ENCODE data around the gene ZFYVE21. TPM values are rescaled to one million over a fixed set of nuclear protein-coding genes. Genes with fewer than 3 reads are reported as not detected.

The ZFYVE21 gene
- total RNA-seq (2022) (45.7 and 48.8 TPM in 2 replicates), Bru-seq, nascent RNA (percentile 58 among the genes with signal in this experiment), BruChase-seq, experiment 1, labeled RNA remaining after a 6-hour chase (percentile 74 among the genes with signal in this experiment), BruChase-seq, experiment 2, labeled RNA remaining after a 2-hour chase (percentile 78 among the genes with signal in this experiment)
- long read RNA-seq, transcript ZFYVE21-202 (7 exons, 1,383 nt): major isoform, 107 of 120 reads
- long read RNA-seq, partial matches to known transcripts: 1 of 120 reads
- long read RNA-seq, other reads (novel, unspliced or antisense): 8 of 120 reads

- DNase-seq: peak; percentile 99
- peaks cover 58% of the 10 kb centered on the region for H3K36me3 Mint-ChIP-seq (ENCODE audit: insufficient read depth, unreplicated experiment)
- peak within 1 kb of the TSS; percentile 100 for H3K27ac Mint-ChIP-seq (ENCODE audit: unreplicated experiment)
- intact Hi-C loops (cut with micrococcal nuclease; ENCODE audit: unreplicated experiment): no loop called here
- CTCF ChIA-PET: interaction anchor here (0.5 kb wide), 1 partner anchor 315 kb away, joined by 3 read pairs; no protein-coding TSS in a partner anchor
- TF ChIP-seq CTCF (IDR thresholded peaks at IDR 0.05; ENCODE audit: unreplicated experiment): no peak
- no TSS peak for BruUV-seq (replicated peaks)
- H3K4me1 Mint-ChIP-seq (ENCODE audit: low read depth, unreplicated experiment): peaks cover 22% of the 10 kb centered on the region
- peak within 1 kb of the TSS; percentile 94 for H3K4me3 Mint-ChIP-seq (ENCODE audit: low read depth, unreplicated experiment)
- H3K9me3 Mint-ChIP-seq (ENCODE audit: low read depth, unreplicated experiment): no peaks in the 10 kb centered on the region
- no peaks in the 10 kb centered on the region for H3K27me3 Mint-ChIP-seq (ENCODE audit: unreplicated experiment)
Observed at GRCh38 chr14:103715052-103716000, at the start of gene ZFYVE21, which contains the start of gene XRCC3. Gene ZFYVE21, plus strand, starts transcription at chr14:103715810. Its CDS starts 32 bp downstream, at chr14:103715842. Gene XRCC3, minus strand, starts transcription at chr14:103715451. Its CDS starts 4,364 bp downstream, at chr14:103711087.

- peaks cover 66% of the 10 kb centered on the region for H3K36me3 Mint-ChIP-seq (ENCODE audit: insufficient read depth, unreplicated experiment)
- BruUV-seq (replicated peaks): no TSS peak
- no peaks in the 10 kb centered on the region for H3K27me3 Mint-ChIP-seq (ENCODE audit: unreplicated experiment)
- H3K4me1 Mint-ChIP-seq (ENCODE audit: low read depth, unreplicated experiment): no peaks in the 10 kb centered on the region
- CTCF ChIA-PET: no interaction called here
- H3K27ac Mint-ChIP-seq (ENCODE audit: unreplicated experiment): no peak overlapping the region
- no peak overlapping the region for H3K4me3 Mint-ChIP-seq (ENCODE audit: low read depth, unreplicated experiment)
- intact Hi-C loops (cut with micrococcal nuclease; ENCODE audit: unreplicated experiment): no loop called here
- TF ChIP-seq CTCF (IDR thresholded peaks at IDR 0.05; ENCODE audit: unreplicated experiment): no peak
- H3K9me3 Mint-ChIP-seq (ENCODE audit: low read depth, unreplicated experiment): no peaks in the 10 kb centered on the region
- DNase-seq: no peak
Observed at GRCh38 chr14:103667671-103668070, 47.9 kb upstream of the ZFYVE21 start.

- no peaks in the 10 kb centered on the region for H3K9me3 Mint-ChIP-seq (ENCODE audit: low read depth, unreplicated experiment)
- no peak for TF ChIP-seq CTCF (IDR thresholded peaks at IDR 0.05; ENCODE audit: unreplicated experiment)
- DNase-seq: no peak
- H3K27me3 Mint-ChIP-seq (ENCODE audit: unreplicated experiment): no peaks in the 10 kb centered on the region
- no peak overlapping the region for H3K27ac Mint-ChIP-seq (ENCODE audit: unreplicated experiment)
- no peaks in the 10 kb centered on the region for H3K4me1 Mint-ChIP-seq (ENCODE audit: low read depth, unreplicated experiment)
- CTCF ChIA-PET: no interaction called here
- H3K36me3 Mint-ChIP-seq (ENCODE audit: insufficient read depth, unreplicated experiment): peaks cover 62% of the 10 kb centered on the region
- intact Hi-C loops (cut with micrococcal nuclease; ENCODE audit: unreplicated experiment): no loop called here
- H3K4me3 Mint-ChIP-seq (ENCODE audit: low read depth, unreplicated experiment): no peak overlapping the region
- no TSS peak for BruUV-seq (replicated peaks)
Observed at GRCh38 chr14:103668117-103668516, 47.5 kb upstream of the ZFYVE21 start.

- CTCF ChIA-PET: no interaction called here
- BruUV-seq (replicated peaks): no TSS peak
- TF ChIP-seq CTCF (IDR thresholded peaks at IDR 0.05; ENCODE audit: unreplicated experiment): no peak
- H3K4me3 Mint-ChIP-seq (ENCODE audit: low read depth, unreplicated experiment): no peak overlapping the region
- intact Hi-C loops (cut with micrococcal nuclease; ENCODE audit: unreplicated experiment): no loop called here
- DNase-seq: no peak
- peaks cover 59% of the 10 kb centered on the region for H3K36me3 Mint-ChIP-seq (ENCODE audit: insufficient read depth, unreplicated experiment)
- H3K27ac Mint-ChIP-seq (ENCODE audit: unreplicated experiment): no peak overlapping the region
- H3K4me1 Mint-ChIP-seq (ENCODE audit: low read depth, unreplicated experiment): no peaks in the 10 kb centered on the region
- no peaks in the 10 kb centered on the region for H3K27me3 Mint-ChIP-seq (ENCODE audit: unreplicated experiment)
- no peaks in the 10 kb centered on the region for H3K9me3 Mint-ChIP-seq (ENCODE audit: low read depth, unreplicated experiment)
Observed at GRCh38 chr14:103669370-103669769, 46.2 kb upstream of the ZFYVE21 start.
